GM19240 (cell line): ENCODE data around the gene CCL4L2.
"Not testable (repeated sequence)": the region's sequence is repeated elsewhere in the genome, so short reads cannot be mapped to it uniquely, and the experiment has no call there.

Experiments
- DNase-seq: peaks from one replicate; pipeline ENCODE4 v3.0.0; 2011; ENCODE audit warnings: low spot score; ENCODE audit not compliant: insufficient read length

The CCL4L2 gene

DNA sequence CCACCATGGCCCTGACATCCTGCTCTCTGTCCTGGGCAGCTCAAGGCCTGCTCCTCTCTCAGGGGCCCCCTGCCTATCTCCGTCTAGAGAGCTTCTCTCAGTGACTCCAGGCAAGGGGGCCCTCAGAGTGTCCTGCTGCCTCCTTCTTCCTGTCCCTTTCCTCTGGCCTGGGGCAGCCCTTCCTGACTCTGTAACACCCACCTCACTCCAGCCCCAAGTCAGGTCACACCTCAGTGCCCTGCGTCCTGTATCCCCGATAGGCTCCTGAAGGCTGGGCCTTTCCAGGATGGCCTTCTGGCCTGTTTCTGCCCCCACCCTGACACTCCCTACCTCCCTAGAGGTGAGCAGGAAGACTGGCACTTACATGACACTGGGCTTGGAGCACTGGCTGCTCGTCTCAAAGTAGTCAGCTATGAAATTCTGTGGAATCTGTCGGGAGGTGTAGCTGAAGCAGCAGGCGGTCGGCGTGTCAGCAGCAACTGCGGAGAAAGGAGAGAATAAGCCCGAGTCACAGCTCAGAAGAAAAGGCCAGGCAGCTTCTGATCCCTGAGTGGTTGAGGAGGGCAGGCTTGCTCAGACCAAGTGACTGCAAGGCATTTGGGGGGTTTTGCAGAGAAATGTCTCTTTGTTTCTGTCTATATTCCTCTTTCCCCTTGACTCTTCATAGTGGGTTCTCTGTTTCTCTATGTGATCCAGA lies 15.3 kb upstream of the CCL4L2 start:
- DNase-seq, result no peak

DNA sequence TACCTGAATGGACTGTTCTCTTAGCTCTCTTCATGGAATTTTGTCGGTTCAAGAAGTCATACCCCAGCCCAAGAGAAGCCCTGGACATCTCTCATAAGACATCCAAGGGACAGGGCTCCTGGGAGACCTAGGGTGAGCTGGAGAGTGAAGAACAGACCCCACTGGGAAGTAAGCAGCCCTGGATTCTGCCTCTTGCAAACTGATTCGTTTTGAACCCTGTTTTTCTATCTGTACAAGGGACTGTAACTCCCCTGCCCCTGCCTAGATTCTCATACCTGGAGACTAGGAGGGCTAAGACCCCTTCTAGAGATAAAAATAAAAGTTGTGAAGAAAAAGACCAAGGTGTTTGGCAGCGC lies 14.8 kb upstream of the CCL4L2 start:
- DNase-seq, result no peak

- no peak for DNase-seq
Observed at GRCh38 chr17:36197387-36197703, 13.5 kb upstream of the CCL4L2 start.

DNA sequence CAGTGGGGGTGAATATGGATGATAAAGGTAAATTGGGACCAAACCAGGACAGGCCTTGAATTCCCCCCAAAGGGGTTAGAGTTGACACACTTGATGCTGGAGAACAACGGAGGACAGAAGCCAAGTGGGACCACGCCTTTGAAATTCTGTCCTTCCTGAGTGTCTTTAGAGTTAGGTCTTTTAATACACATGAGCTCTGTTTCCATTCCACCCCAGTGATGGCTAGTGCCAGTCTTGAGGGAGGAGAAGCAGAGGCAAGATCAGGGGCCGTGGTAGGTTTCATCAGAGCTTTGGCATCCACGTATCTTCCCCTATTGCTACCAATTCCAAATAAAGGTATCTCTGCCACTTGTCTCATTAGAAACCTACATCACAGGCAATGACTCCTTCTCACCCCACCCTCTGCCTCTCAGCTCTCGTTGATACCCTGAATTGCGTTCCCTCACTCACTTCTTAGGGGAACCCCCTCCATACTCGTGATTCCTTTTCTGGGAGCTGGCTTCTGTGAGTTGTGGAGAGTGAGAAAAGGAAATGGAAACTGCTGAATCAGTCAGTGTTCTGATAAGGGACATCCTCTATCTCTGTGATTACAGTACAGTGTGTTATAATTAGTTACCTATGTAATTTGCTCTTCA lies 11.9 kb upstream of the CCL4L2 start:
- no peak for DNase-seq

DNA sequence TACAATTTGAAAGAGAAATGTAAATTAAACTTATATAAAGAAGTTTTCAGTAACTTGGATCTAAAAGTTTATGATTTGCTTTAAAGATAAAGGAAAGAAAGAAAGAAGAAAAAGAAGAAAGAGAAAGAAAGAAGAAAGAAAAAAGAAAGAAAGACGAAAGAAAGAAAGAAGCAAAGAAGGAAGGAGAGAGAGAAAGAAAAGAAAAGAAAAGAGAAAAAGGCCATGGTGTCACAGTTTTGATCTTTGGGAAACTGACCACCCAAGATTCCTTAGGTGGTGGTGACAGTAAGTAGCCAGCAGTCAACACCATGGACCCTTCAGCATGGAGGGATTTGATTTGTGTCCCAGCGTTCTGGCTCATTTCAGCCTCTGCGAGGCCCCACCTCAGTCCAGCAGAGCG lies 9.8 kb upstream of the CCL4L2 start:
- DNase-seq, result not testable (repeated sequence)

- DNase-seq, result not testable (repeated sequence)
Observed at GRCh38 chr17:36201506-36201905, 9.4 kb upstream of the CCL4L2 start.

GRCh38 chr17:36203335-36203734 lies 7.5 kb upstream of the CCL4L2 start:
- DNase-seq, result no peak

DNA sequence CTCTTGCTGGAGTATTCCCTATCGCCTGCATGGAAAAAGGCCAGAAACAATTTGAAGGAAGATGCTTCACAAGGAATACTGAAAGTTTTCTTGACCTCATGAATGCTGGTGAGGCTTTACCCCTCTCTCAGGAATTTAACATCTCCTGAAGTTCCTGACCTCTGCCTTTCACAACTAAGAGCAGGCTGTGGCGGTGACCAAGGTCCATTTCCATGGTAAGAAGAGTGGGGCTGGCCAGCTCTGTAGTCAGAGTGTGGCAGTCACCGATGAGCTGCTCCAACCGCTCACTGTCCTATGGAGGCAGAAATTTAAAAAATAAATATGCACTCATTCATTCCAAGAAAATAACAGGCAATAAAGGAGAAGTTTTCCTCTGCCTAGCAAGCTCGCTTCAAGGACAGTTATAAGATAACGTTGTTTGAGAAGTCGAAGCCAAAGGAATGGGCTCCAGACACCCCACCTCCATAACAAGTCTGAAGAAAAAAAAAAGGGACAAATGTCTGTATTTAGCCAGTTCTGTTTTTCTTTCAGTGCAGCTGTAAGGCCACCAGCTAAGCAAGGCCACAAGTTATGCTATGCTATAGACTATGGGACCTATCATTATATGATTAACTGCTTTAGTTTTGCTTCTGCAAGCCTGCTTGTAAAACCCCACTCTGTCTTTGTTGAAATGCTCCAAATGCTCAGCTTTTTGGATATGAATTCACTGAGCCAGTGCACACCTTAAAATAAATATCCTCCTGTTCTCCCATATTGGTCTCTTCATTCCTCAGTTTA lies 6.0 kb upstream of the CCL4L2 start:
- DNase-seq, result no peak

DNA sequence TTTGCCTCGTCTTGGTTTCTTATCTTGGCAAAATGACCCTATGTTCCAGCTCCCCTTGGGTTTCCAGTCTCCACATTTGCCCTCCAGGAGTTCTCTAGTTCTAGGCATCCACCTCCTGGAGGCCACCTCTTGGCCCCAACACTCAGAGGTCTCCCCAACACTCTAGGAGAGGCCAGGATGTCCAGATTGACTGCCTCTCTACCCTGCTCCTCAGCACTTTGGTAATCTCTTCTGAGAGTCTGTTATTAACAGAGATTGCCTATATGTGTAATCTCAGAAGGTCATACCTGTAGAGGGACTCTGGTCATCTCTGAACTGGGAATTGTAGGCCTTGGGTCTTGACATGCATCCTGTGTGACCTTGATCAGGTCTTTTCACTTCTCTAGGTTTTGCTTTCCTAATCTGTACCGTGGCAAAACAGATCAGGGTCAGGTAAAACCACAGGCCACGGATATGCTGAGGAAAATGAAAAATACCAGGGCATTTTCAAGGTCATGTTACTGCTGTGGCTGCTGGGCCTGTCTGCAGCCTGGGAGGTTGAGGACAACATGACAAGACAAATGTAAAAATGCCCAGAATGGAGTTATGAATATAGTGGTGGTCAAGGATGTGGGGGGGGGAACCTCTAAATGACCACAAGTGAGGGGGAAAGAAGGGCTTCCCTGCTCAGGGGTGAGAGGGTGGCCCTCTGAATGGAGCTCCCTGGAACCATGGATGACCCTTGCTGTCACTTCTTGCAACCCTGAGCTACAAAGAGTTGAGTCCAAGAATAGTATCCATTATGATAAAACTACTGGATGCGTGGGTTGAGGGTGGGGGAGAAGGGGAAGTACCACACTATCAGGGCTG lies 5.0 kb upstream of the CCL4L2 start:
- no peak for DNase-seq

DNA sequence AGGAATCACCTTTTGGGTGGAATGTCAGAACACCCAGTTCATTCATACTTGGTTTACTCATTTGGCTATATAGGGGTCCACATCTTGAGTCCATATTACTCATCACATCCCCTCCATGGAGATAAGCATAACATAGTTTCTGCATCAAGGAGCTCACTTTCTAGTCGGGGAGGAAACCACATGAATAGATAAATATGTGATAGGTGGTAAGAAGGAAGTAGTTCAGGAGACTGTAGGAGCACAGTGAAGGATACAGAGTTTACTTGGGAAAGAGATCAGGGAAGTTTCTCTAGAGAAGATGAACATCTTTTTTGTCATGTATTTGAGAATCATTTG lies 4.4 kb upstream of the CCL4L2 start:
- not testable (repeated sequence) for DNase-seq

- DNase-seq, result not testable (repeated sequence)
Observed at GRCh38 chr17:36207383-36207782, 3.5 kb upstream of the CCL4L2 start.

DNA sequence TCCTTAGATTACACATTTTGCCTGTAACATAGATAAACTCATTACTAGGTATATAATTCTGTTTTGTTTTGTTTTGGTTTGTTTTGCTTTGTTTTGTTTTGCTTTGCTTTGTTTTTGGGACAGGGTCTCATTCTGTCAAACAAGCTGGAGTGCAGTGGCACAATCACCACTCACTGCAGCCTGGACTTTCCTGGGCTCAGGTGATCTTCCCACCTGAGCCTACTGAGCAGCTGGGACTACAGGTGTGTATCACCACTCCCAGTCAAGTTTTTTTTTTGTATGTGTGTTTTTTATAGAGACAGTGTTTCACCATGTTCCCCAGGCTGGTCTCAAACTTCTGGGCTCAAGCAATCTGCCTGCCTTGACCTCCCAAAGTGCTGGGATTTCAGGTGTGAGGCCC lies 1.3 kb upstream of the CCL4L2 start:
- no peak for DNase-seq

- DNase-seq, result not testable (repeated sequence)
Observed at GRCh38 chr17:36211484-36212271, 815 bp downstream of the CCL4L2 start.

DNA sequence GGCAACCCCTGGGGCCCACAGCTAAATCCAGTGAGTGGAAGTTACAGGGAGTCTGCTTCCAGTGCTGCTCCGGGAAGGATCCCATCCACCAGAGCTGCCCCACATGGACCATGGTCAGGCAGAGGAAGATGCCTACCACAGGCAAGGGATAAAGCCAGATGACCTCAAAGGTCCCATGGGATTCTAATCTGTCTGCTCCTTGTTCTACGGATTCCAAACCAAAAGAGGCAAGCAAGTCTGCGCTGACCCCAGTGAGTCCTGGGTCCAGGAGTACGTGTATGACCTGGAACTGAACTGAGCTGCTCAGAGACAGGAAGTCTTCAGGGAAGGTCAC lies 1.4 kb downstream of the CCL4L2 start:
- no peak for DNase-seq

DNA sequence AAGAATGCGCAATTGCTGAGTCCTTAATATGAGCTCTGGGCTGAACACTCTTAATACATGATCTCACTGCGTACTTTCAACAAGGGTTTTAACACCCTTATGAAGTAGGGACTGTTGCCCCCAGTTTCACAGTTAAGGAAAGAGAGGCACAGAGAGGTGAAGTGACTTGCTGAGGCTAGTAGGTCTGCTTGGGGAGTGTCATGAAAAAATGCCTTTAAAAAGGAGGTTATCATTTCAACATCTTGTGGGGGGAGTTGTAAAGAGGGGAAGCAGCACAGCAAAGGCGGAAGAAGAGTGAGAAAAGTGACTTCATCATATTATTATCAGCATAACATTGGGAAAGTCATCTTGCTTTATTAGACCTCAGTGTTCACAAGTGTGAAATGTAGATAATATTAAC lies 2.1 kb downstream of the CCL4L2 start:
- DNase-seq, result no peak

DNA sequence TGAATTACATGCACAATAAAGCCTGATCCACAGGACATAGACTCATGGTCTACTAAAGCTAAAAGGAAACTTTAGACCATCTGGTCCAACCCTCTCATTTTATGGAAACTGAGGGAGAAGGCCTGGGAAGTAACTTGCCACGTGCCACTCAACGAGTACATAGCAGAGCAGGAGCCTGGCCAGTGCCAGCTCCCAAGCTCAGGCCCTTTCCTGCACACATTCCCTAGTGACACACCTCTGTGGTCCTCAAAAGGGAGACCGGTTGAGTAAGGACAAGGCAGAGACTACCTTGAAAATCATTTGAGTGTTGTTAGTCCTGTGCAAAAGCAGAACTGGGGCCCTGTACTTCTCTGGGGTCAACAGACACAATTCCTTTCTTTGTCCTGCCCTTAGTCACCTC lies 2.8 kb downstream of the CCL4L2 start:
- DNase-seq, result no peak

GRCh38 chr17:36214918-36215317 lies 4.1 kb downstream of the CCL4L2 start:
- no peak for DNase-seq

GRCh38 chr17:36215406-36216308 lies 4.8 kb downstream of the CCL4L2 start:
- not testable (repeated sequence) for DNase-seq

DNA sequence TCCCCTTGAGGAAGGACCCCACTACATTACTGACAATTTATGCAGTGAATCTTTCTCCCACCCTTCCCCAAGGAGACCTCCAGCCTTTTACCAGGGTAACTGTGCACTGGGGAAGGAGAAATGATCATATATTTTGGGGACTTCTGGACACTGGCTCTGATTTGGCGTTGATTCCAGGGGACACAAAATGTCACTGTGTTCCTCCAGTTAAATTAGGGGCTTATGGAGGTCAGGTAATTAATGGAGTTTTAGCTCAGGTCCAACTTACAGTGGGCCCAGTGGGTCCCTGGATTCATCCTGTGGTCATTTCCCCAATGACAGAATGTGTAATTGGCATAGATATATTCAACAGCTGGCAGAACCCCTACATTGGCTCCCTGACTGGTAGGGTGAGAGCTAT lies 8.7 kb downstream of the CCL4L2 start:
- not testable (repeated sequence) for DNase-seq
